ENCODE data around the gene PHF2.

PHF2 gene

DNA sequence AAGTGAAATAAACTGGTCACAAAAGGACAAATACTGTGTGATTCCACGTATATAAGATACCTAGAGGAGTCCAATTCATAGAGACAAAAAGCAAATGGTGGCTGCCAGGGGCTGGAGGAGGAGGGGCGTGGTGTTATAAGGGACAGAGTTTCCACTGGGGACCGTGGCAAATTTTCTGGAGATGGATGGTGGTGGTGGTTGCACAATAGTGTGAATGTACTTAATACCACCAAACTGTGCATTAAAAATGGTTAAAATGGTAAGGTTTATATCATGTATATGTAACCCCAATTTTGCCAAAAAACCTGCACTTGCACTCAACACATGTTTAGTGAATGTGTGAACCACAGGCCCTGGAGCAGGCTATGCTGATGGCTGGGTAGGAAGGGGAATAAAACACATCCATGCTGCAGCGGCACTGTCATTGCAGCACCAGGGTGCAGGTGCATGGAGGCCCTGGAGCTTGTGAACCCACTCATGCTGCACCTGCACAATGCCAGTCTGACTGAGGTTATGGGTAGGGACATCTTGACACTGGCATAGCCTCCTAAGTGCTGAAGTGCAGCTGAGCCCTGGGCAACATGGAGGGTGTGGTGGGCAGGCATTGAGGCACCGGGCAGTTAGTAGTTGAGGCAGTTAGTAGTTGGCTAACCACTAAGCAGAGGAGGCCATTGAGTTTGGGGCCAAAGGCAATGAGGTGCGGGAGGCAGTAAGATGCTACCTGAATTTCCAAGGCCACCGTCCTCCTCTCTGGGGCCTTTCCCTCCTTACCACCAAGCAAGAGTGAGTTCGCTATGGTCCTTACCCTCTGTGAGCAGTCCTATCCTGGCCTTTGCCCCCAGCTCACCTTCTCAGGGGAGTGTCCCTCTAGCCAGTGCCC is 3.5 kb upstream of the PHF2 start:
- H3K4me3 ChIP-seq (ENCODE audit: low read depth, low read length): no peak overlapping the region
- no peaks in the 10 kb centered on the region for H3K36me3 ChIP-seq (ENCODE audit: control insufficient read depth in 2 of 2, insufficient read depth in 1 of 2, low read length in 2 of 2)
- TF ChIP-seq GLIS1 (tag by site-specific recombination; IDR thresholded peaks at IDR 0.05): no peak
- TF ChIP-seq, protein P1, sequence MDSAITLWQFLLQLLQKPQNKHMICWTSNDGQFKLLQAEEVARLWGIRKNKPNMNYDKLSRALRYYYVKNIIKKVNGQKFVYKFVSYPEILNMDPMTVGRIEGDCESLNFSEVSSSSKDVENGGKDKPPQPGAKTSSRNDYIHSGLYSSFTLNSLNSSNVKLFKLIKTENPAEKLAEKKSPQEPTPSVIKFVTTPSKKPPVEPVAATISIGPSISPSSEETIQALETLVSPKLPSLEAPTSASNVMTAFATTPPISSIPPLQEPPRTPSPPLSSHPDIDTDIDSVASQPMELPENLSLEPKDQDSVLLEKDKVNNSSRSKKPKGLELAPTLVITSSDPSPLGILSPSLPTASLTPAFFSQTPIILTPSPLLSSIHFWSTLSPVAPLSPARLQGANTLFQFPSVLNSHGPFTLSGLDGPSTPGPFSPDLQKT (IDR thresholded peaks at IDR 0.05; ENCODE audit: borderline replicate concordance, low read depth, low read length): no peak
- TF ChIP-seq ZNF184 (tag by site-specific recombination; IDR thresholded peaks at IDR 0.05): no peak
- TF ChIP-seq ZNF350 (tag by site-specific recombination; IDR thresholded peaks at IDR 0.05): no peak
- TF ChIP-seq, protein P2, sequence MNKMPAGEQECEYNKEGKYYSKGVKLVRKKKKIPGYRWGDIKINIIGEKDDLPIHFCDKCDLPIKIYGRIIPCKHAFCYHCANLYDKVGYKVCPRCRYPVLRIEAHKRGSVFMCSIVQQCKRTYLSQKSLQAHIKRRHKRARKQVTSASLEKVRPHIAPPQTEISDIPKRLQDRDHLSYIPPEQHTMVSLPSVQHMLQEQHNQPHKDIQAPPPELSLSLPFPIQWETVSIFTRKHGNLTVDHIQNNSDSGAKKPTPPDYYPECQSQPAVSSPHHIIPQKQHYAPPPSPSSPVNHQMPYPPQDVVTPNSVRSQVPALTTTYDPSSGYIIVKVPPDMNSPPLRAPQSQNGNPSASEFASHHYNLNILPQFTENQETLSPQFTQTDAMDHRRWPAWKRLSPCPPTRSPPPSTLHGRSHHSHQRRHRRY (tag by site-specific recombination; IDR thresholded peaks at IDR 0.05): no peak
- no peak for TF ChIP-seq ZNF521 (tag by site-specific recombination; IDR thresholded peaks at IDR 0.05)
- ChIA-PET CTCF (no interaction called here), POLR2A (no interaction called here)
- no peaks in the 10 kb centered on the region for H3K9me3 ChIP-seq (ENCODE audit: control insufficient read depth, insufficient read depth, low read depth, low read length)
- H3K27ac ChIP-seq (ENCODE audit: extremely low read depth, low read depth, low read length): no peak overlapping the region
- peaks cover 4% of the 10 kb centered on the region; the same call in 1 of the 2 replicates for H3K4me1 ChIP-seq (ENCODE audit: control insufficient read depth, insufficient read depth, low read length)

DNA sequence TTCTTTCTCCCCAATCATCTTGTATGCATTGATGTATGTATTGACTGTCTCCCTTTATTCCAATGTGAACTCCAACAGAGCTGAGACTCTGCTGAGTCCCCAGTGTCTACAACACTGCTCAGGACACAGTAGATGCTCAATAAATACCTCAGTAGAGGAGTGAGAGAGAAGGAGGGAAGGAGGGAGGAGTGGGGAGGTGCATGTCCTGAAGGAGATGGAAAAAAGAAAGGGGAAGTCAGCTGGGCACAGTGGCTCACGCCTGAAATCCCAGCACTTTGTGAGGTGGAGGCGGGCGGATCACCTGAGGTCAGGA is 2.9 kb upstream of the PHF2 start:
- CTCF ChIA-PET: no interaction called here
- Histone ChIP-seq H3K9me3 (ENCODE audit: control insufficient read depth, insufficient read depth, low read depth, low read length) (no peaks in the 10 kb centered on the region), H3K36me3 (ENCODE audit: control insufficient read depth in 2 of 2, insufficient read depth in 1 of 2, low read length in 2 of 2) (no peaks in the 10 kb centered on the region), H3K4me1 (ENCODE audit: control insufficient read depth, insufficient read depth, low read length) (peaks cover 4% of the 10 kb centered on the region; the same call in 1 of the 2 replicates), H3K4me3 (ENCODE audit: low read depth, low read length) (no peak overlapping the region), H3K27ac (ENCODE audit: extremely low read depth, low read depth, low read length) (no peak overlapping the region)
- POLR2A ChIA-PET: interaction anchor here (0.7 kb wide), 1 partner anchor 338 kb away, joined by 6 read pairs; no protein-coding TSS in a partner anchor
- TF ChIP-seq, protein P3, sequence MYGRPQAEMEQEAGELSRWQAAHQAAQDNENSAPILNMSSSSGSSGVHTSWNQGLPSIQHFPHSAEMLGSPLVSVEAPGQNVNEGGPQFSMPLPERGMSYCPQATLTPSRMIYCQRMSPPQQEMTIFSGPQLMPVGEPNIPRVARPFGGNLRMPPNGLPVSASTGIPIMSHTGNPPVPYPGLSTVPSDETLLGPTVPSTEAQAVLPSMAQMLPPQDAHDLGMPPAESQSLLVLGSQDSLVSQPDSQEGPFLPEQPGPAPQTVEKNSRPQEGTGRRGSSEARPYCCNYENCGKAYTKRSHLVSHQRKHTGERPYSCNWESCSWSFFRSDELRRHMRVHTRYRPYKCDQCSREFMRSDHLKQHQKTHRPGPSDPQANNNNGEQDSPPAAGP (tag by site-specific recombination; IDR thresholded peaks at IDR 0.05): no peak
- TF ChIP-seq ZNF664 (tag by site-specific recombination; IDR thresholded peaks at IDR 0.05) (peak; percentile 70; the same call in 1 of the 2 replicates), HOXA7 (CRISPR knock-in tag; IDR thresholded peaks at IDR 0.05; ENCODE audit: borderline replicate concordance) (no peak), ZNF274 (IDR thresholded peaks at IDR 0.05; ENCODE audit: low read length) (no peak), ZNF274 (tag by site-specific recombination; IDR thresholded peaks at IDR 0.05; ENCODE audit: borderline replicate concordance) (no peak), ZBTB7A (tag by site-specific recombination; IDR thresholded peaks at IDR 0.05; ENCODE audit: low read depth) (no peak)

DNA sequence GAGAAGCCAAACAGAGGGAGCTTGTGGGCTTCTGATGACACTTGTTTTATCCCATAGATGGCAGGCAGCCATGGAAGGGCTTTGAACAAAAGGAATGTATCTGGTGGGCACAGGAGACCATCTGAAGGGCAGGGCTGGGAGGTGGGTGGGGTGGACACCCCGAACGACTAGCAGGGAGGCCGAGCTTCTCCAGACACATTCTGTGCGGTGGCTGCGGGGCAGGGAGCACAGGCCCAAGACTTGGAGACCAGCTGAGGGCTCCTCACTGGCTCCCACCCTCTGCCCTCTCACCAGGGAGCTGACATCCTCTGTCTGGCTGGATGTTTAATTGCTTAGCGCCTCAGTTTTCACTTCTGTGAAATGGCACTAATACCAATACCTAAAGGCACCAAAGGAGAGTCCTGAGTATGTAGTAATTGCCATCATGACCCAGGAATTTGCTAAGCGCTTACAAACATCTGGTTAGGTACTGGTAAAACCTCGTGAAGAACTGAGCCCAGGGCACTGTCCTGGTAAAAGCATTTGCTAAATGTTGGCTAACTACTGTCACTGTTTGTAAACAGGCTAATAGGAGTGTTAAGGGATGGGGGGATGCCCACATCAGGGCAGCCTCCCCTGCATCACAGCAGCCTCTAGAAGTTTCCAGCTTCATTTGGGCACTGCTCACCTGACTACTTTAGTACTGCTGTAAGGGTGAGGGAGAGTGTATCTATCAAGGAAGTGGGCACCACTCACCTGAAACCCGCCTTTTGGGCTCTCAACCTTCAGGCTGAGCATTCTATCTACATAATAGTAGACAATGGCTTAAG is 2.1 kb upstream of the PHF2 start:
- Histone ChIP-seq H3K27ac (ENCODE audit: extremely low read depth, low read depth, low read length) (no peak overlapping the region), H3K36me3 (ENCODE audit: control insufficient read depth in 2 of 2, insufficient read depth in 1 of 2, low read length in 2 of 2) (no peaks in the 10 kb centered on the region), H3K9me3 (ENCODE audit: control insufficient read depth, insufficient read depth, low read depth, low read length) (no peaks in the 10 kb centered on the region), H3K4me3 (ENCODE audit: low read depth, low read length) (no peak overlapping the region), H3K4me1 (ENCODE audit: control insufficient read depth, insufficient read depth, low read length) (peaks cover 4% of the 10 kb centered on the region; the same call in 1 of the 2 replicates)
- ChIA-PET POLR2A (interaction anchor here (0.7 kb wide), 4 partner anchors 16 to 338 kb away, joined by 3 to 6 read pairs (median 5); no protein-coding TSS in a partner anchor), CTCF (interaction anchor here (0.6 to 2.3 kb wide), 3 partner anchors 8 to 1847 kb away, joined by 3 to 14 read pairs (median 4); no protein-coding TSS in a partner anchor)
- no peak for TF ChIP-seq ZBTB8A (tag by site-specific recombination; IDR thresholded peaks at IDR 0.05)
- TF ChIP-seq YY2 (tag by site-specific recombination; IDR thresholded peaks at IDR 0.05): no peak
- TF ChIP-seq ZNF274 (IDR thresholded peaks at IDR 0.05; ENCODE audit: low read length): no peak
- TF ChIP-seq ZNF274 (tag by site-specific recombination; IDR thresholded peaks at IDR 0.05; ENCODE audit: borderline replicate concordance): no peak
- TF ChIP-seq ZNF777 (tag by site-specific recombination; IDR thresholded peaks at IDR 0.05; ENCODE audit: borderline replicate concordance): no peak
- TF ChIP-seq, protein P2 (tag by site-specific recombination; IDR thresholded peaks at IDR 0.05): no peak
- TF ChIP-seq ZNF341 (tag by site-specific recombination; IDR thresholded peaks at IDR 0.05; ENCODE audit: low read depth): no peak
- TF ChIP-seq, protein P4, sequence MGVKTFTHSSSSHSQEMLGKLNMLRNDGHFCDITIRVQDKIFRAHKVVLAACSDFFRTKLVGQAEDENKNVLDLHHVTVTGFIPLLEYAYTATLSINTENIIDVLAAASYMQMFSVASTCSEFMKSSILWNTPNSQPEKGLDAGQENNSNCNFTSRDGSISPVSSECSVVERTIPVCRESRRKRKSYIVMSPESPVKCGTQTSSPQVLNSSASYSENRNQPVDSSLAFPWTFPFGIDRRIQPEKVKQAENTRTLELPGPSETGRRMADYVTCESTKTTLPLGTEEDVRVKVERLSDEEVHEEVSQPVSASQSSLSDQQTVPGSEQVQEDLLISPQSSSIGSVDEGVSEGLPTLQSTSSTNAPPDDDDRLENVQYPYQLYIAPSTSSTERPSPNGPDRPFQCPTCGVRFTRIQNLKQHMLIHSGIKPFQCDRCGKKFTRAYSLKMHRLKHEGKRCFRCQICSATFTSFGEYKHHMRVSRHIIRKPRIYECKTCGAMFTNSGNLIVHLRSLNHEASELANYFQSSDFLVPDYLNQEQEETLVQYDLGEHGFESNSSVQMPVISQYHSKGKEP (tag by site-specific recombination; IDR thresholded peaks at IDR 0.05): no peak
- no peak for TF ChIP-seq ZNF660 (tag by site-specific recombination; IDR thresholded peaks at IDR 0.05)
- no peak for TF ChIP-seq ZNF555 (tag by site-specific recombination; conservative IDR thresholded peaks at IDR 0.05)

Data from HEK293 (cell line).